COLO829 (cell line): Measurements from ENCODE around the gene TLE2.
A peak's percentile ranks its signal among the peaks of the same experiment; 100 is the strongest.

Experiments used
- DNase-seq: peaks from one replicate; pipeline ENCODE4 v3.0.0; 2012; ENCODE audit warnings: low spot score

The TLE2 gene

GRCh38 chr19:3036119-3036976, 7.3 kb upstream of the TLE2 start:
- peak; percentile 95 for DNase-seq

- peak; percentile 100 for DNase-seq
These were observed 6.5 kb upstream of the TLE2 start for GRCh38 chr19:3035542-3036118.

- no peak for DNase-seq
These were observed 5.8 kb upstream of the TLE2 start for GRCh38 chr19:3034656-3035541.

- no peak for DNase-seq
These were observed 5.3 kb upstream of the TLE2 start for GRCh38 chr19:3034406-3034655.

GRCh38 chr19:3033595-3034405, 4.7 kb upstream of the TLE2 start:
- DNase-seq: no peak

GRCh38 chr19:3031607-3031867, 2.5 kb upstream of the TLE2 start:
- DNase-seq: no peak

- DNase-seq: no peak
These were observed 595 bp downstream of the TLE2 start for GRCh38 chr19:3028305-3029064.

- DNase-seq: no peak
These were observed 1.1 kb downstream of the TLE2 start for GRCh38 chr19:3027981-3028304.

GRCh38 chr19:3027292-3027691, 1.8 kb downstream of the TLE2 start:
- no peak for DNase-seq

- no peak for DNase-seq
These were observed 2.3 kb downstream of the TLE2 start for GRCh38 chr19:3026768-3027167.

GRCh38 chr19:3025549-3025886, 3.6 kb downstream of the TLE2 start:
- DNase-seq: no peak

- no peak for DNase-seq
These were observed 4.1 kb downstream of the TLE2 start for GRCh38 chr19:3024870-3025548.

- no peak for DNase-seq
These were observed 4.6 kb downstream of the TLE2 start for GRCh38 chr19:3024509-3024869.

- no peak for DNase-seq
These were observed 8.6 kb downstream of the TLE2 start for GRCh38 chr19:3020321-3020960.

- no peak for DNase-seq
These were observed 9.7 kb downstream of the TLE2 start for GRCh38 chr19:3019211-3019854.

- DNase-seq: no peak
These were observed 11.2 kb downstream of the TLE2 start for GRCh38 chr19:3017923-3018322.

- DNase-seq: no peak
These were observed 13.7 kb downstream of the TLE2 start for GRCh38 chr19:3015126-3016057.

GRCh38 chr19:3014135-3014534, 14.9 kb downstream of the TLE2 start:
- DNase-seq: no peak

- no peak for DNase-seq
These were observed 15.8 kb downstream of the TLE2 start for GRCh38 chr19:3013263-3013725.
